GM18499 (cell line): ENCODE measurements around the gene SP1.
"Not testable (repeated sequence)": the region's sequence is repeated elsewhere in the genome, so short reads cannot be mapped to it uniquely, and the experiment has no call there.

Experiments used
- ATAC-seq: cut with Tn5 transposase; IDR thresholded peaks from one replicate; pipeline ENCODE4 v1.9.1; 2021; ENCODE audit warnings: moderate number of reproducible peaks; ENCODE audit not compliant: insufficient read depth, unreplicated experiment

SP1 gene

GRCh38 chr12:53441040-53441833, 61.3 kb downstream of the SP1 start, which contains the start of gene PRR13:
TSS of gene PRR13 (plus strand) at chr12:53441734. CDS start at chr12:53442715, 981 bp downstream.
- peak; percentile 86 for ATAC-seq

GRCh38 chr12:53443955-53444354, 64.0 kb downstream of the SP1 start:
- no peak for ATAC-seq

DNA sequence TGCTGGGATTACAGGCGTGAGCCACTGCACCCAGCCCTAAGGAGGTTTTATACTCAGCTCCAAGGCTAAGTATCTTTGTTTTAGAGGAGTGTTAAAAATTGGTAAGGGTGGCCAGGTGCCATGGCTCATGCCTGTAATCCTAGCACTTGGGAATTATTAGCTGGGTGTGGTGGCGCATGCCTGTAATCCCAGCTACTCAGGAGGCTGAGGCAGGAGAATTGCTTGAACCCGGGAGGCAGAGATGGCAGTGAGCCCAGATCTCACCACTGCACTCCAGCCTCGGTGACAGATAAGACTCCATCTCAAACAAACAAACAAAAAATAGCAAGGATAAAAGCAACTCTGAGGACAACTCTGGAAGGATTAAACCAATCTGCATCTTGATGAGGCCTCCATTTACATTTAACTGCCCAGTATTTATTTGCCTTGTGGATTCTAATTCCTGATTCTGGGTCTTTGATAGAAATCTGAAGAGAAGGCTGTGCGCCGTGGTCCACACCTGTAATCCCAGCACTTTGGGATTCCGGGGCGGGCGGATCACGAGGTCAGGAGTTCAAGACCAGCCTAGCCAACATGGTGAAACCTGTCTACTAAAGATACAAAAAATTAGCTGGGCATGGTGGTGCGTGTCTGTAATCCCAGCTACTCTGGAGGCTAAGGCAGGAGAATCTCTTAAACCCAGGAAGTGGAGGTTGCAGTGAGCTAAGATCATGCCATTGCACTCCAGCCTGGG, 64.8 kb downstream of the SP1 start:
- ATAC-seq: not testable (repeated sequence)

DNA sequence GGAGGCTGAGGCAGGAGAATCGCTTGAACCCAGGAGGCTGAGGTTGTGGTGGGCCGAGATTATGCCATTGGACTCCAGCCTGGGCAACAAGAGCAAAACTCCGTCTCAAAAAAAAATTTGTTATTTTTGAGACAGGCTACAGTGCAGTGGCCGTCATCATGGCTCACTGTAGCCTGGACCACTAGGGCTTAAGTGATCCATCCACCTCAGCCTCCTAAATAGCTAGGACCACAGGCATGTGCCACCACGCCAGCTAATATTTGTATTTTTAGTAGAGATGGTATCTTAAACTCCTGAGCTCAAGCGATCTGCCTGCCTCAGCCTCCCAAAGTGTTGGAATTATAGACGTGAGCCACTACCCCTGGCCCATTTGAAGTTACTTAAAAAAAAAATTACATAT, 71.0 kb downstream of the SP1 start:
- no peak for ATAC-seq

DNA sequence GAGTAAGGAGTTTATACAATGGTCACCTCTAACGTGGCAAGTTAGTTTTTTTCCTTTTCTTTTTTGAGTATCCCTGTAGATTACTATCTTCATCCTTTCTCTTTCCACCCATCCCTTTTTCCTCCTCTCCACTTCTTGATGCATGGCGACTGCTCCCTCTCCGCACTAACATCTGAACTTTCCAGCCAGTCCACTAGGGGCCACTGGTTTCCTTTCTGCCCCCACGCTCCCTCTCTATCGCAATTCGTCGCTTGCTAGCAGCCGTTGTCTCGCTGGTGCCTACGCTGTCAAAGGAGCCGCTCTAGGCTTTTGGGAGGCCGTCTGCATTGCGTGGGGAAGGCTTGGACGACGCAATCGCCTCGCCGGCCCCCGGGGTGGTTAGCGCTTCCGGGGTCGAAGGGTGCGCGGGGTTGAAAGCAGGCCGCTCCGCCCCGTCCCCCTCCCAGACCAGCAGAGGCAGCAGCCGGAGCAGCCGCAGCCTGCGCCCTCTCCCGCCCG, 71.7 kb downstream of the SP1 start, which contains the start of gene PCBP2:
TSS of gene PCBP2 (plus strand) at position 442 of the 498 bp plus-strand sequence. CDS start 2,699 bp downstream, outside the sequence.
- ATAC-seq: peak; percentile 94

DNA sequence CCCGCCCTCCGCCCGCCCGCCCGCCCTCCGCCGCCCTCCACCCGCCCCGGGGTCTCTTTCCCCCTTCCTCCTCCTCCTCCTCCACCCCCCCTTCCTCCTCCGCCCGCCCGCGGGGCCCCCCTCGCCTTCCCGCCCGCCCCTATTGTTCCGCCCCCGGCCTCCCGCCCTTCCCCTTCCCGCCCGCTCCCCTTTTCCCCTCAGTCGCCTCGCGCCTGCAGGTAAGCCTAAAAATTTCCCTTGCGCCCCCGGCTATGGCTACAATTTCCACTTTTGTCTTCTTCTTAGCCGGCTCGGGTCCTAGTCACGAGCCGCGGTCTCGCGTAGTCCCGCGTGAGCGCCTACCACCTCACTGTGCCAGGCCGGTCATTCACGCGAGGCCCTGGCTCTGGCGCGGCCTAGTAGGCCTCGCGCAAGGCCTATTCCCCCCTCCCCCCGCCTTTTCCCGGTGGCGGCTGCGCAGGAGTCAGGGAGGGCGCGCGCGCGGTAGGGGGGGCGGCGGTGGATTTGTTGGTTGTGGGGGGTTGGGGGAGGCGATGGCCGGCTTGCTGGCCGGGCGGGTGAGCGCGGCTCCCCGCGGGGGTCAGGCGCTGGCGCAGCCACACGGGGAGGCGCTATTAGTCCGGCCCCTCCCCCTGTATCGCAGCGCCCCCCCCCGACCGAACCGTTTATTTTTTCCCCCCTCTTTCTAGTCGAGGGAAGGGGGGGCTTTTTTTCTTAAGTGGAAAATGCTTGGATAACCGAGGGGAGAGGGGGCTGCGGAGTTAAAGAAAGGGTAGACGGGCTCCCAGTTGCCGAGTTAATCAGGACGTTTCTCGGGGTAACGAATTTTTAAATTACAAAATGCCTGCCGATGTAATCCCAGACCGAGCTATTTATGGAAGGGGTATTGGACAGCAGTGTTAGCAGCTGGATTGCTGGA, 72.4 kb downstream of the SP1 start:
- ATAC-seq: no peak

GRCh38 chr12:53453953-53454640, 74.1 kb downstream of the SP1 start:
- ATAC-seq: no peak

- no peak for ATAC-seq
Measured at GRCh38 chr12:53454707-53455106, 74.7 kb downstream of the SP1 start.

DNA sequence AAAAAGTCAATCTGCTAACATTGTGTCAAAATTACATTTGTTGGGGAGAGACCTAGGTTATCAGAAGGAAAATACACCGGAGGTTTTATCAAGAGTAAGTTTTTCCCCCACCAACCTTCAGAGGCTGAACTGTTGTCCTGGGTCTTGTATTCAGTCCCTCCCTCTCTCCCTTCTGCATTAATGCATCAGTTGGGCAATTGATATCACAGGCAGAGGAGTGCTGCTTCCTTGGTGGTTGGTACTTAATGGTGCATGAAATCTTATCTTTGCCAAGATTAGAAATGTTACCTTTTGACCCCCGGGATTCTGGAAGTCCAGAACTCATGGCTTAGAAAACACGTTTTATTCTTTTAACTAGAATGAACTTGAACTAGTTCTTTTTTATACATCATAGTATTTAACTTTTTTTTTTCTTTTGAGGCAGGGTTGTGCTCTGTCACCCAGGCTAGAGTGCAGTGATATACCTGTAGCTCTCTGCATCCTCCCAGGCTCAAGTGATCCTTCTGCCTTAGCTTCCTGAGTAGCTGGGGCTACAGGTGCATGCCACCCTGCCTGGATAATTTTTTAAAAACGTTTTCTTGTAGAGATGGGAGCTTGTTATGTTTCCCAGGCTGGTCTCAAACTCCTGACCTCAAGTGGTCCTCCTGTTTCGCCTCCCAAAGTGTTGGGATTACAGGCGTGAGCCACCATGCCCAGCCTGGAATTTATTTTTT, 76.8 kb downstream of the SP1 start:
- no peak for ATAC-seq

DNA sequence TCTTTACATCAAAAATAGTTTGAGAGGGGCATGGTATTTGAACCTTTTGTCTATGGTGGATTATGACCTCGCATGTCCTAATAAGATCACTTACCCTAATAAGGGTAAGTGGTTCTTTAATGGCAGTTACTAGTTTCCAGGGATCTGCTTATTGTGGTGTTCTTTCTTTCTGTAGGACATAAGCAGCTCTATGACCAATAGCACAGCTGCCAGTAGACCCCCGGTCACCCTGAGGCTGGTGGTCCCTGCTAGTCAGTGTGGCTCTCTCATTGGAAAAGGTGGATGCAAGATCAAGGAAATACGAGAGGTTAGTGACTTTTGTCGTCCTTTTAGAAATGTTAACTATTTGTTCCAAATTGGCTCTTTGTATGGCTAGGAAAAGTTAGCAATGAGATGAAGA, 79.1 kb downstream of the SP1 start:
- no peak for ATAC-seq

- ATAC-seq: no peak
Measured at GRCh38 chr12:53461059-53461458, 81.1 kb downstream of the SP1 start.

- ATAC-seq: no peak
Measured at GRCh38 chr12:53461591-53461990, 81.6 kb downstream of the SP1 start.

DNA sequence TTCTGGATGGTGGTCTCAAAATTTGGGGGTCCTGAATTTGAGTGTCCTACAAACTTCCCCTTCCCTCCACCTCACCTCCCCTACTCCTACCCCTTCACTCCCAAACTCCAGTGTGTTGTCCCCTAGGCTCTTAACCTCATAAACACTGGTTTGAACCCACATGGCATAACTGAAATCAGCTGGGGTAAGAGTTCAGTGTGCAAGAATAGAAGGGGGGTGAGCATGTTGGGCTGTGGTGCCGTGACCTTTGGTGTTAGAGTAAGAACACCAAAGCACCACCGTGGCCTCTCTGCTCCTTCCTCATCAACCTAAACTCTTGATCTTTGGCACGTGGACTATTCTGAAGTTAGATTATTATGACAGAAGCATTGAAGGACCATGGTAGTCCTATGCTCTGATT, 83.0 kb downstream of the SP1 start:
- ATAC-seq: no peak

- ATAC-seq: no peak
Measured at GRCh38 chr12:53463802-53464560, 84.0 kb downstream of the SP1 start.

DNA sequence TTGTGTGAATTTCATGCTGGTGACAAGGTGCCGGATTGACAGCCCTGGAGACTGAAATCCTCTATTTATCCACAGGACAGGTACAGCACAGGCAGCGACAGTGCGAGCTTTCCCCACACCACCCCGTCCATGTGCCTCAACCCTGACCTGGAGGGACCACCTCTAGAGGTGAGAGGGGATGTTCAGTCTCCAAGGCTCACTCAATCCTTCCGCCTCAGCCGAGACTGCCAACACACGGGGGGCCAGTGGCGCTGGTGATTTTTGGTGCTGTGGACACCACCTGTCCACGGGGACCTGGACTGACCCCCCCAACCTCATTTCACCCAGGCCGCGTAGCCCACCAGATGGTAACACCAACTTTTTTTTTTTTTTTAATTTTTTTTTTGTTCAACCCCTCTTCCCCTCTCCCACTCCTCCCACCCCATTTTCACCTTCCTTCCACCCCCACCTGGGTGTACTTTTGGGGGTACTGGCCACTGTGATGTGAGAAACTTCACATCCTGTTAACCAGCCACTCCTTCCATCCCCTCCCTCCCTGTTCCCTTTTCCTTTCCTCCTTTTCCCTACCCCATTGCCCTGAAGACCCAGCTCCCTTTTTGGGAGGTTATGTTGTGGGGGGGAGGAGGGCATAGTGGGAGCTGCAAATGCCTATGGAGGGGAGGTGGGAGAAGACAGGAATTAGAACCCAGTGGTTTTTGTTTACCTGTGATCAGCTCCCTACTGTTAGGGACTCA, 84.9 kb downstream of the SP1 start:
- ATAC-seq: no peak

GRCh38 chr12:53465679-53466078, 85.7 kb downstream of the SP1 start:
- no peak for ATAC-seq
